Coronary artery (tissue), 2 donors: ENCODE data around the gene PSMB2.
A peak's percentile ranks its signal among the peaks of the same experiment; 100 is the strongest.

Source experiments
- DNase-seq: peaks from one replicate; pipeline ENCODE4 v3.0.0-alpha.2; 2017; ENCODE audit warnings: low spot score
- H3K27ac ChIP-seq, 2 donors: fragments of 200-600 bp; sonication (generic); one replicate each; pipeline ENCODE4 v1.5.1; 2016 to 2019
- H3K4me3 ChIP-seq: fragments of 200-600 bp; sonication (generic); 2 replicates; pipeline ENCODE4 v1.5.1; 2016; ENCODE audit warnings: mild to moderate bottlenecking, moderate library complexity
- CTCF ChIP-seq: fragments of 200-600 bp; sonication (generic); IDR thresholded peaks from one replicate; pipeline ENCODE4 v1.5.1; 2019; ENCODE audit warnings: antibody characterized with exemption

Gene PSMB2

GRCh38 chr1:35650416-35650815 lies 9.1 kb upstream of the PSMB2 start:
- no peak for DNase-seq
- TF ChIP-seq CTCF: no peak
- H3K4me3 ChIP-seq: no peak overlapping the region
- H3K27ac ChIP-seq: no peak overlapping the region

- H3K4me3 ChIP-seq: no peak overlapping the region
- no peak for DNase-seq
- TF ChIP-seq CTCF: no peak
- no peak overlapping the region for H3K27ac ChIP-seq
Measured at GRCh38 chr1:35646043-35646442, 4.7 kb upstream of the PSMB2 start.

GRCh38 chr1:35644204-35644603 lies 2.9 kb upstream of the PSMB2 start:
- Histone ChIP-seq H3K4me3 (no peak overlapping the region), H3K27ac (no peak overlapping the region)
- no peak for TF ChIP-seq CTCF
- DNase-seq: no peak

GRCh38 chr1:35642471-35642955 lies 1.2 kb upstream of the PSMB2 start:
- peak overlapping the region; percentile 89 for H3K4me3 ChIP-seq
- peak overlapping the region in 1 of 2 donors; percentile 79 for H3K27ac ChIP-seq
- no peak for DNase-seq
- TF ChIP-seq CTCF: no peak

GRCh38 chr1:35640380-35641232 lies 720 bp downstream of the PSMB2 start:
- DNase-seq: no peak
- no peak for TF ChIP-seq CTCF
- Histone ChIP-seq H3K4me3 (peak overlapping the region; percentile 89), H3K27ac (peak overlapping the region; percentile 79 to 92)

GRCh38 chr1:35637401-35637809 lies 3.9 kb downstream of the PSMB2 start:
- peak overlapping the region; percentile 55 for H3K4me3 ChIP-seq
- TF ChIP-seq CTCF: no peak
- no peak for DNase-seq
- H3K27ac ChIP-seq: peak overlapping the region; percentile 29 to 66

GRCh38 chr1:35633547-35633946 lies 7.8 kb downstream of the PSMB2 start:
- no peak for TF ChIP-seq CTCF
- Histone ChIP-seq H3K27ac (no peak overlapping the region), H3K4me3 (no peak overlapping the region)
- DNase-seq: no peak
